Measurements from ENCODE around the gene AHDC1.
A peak's percentile ranks its signal among the peaks of the same experiment; 100 is the strongest.
"Not testable (repeated sequence)": the region's sequence is repeated elsewhere in the genome, so short reads cannot be mapped to it uniquely, and the experiment has no call there.

The AHDC1 gene

GRCh38 chr1:27548136-27548853 lies 55.6 kb downstream of the AHDC1 start:
- DNase-seq = no peak

GRCh38 chr1:27547220-27548116 lies 56.5 kb downstream of the AHDC1 start:
- no peak for DNase-seq

GRCh38 chr1:27545876-27546275 lies 58.1 kb downstream of the AHDC1 start:
- DNase-seq = no peak

GRCh38 chr1:27545271-27545670 lies 58.7 kb downstream of the AHDC1 start:
- DNase-seq = no peak

- DNase-seq = no peak
These were observed 59.1 kb downstream of the AHDC1 start for GRCh38 chr1:27544834-27545233.

GRCh38 chr1:27543284-27543683 lies 60.7 kb downstream of the AHDC1 start:
- DNase-seq = no peak

- peak; percentile 64 for DNase-seq
These were observed 61.3 kb downstream of the AHDC1 start for GRCh38 chr1:27542463-27543273.

GRCh38 chr1:27539901-27540861 lies 63.8 kb downstream of the AHDC1 start:
- no peak for DNase-seq

GRCh38 chr1:27538793-27539192 lies 65.2 kb downstream of the AHDC1 start:
- DNase-seq = no peak

- not testable (repeated sequence) for DNase-seq
These were observed 65.7 kb downstream of the AHDC1 start for GRCh38 chr1:27538305-27538676.

GRCh38 chr1:27536767-27537166 lies 67.2 kb downstream of the AHDC1 start:
- no peak for DNase-seq

GRCh38 chr1:27536010-27536757 lies 67.8 kb downstream of the AHDC1 start:
- DNase-seq = no peak

- DNase-seq = no peak
These were observed 68.6 kb downstream of the AHDC1 start for GRCh38 chr1:27535386-27535785.

GRCh38 chr1:27531959-27532685 lies 71.8 kb downstream of the AHDC1 start:
- DNase-seq = no peak

- no peak for DNase-seq
These were observed 73.8 kb downstream of the AHDC1 start for GRCh38 chr1:27530192-27530591.

GRCh38 chr1:27529704-27530018 lies 74.3 kb downstream of the AHDC1 start:
- DNase-seq = no peak

GRCh38 chr1:27528818-27529703 lies 74.9 kb downstream of the AHDC1 start:
- DNase-seq = no peak

GRCh38 chr1:27527890-27528817 lies 75.8 kb downstream of the AHDC1 start:
- DNase-seq = peak; percentile 45

Measured in stimulated activated CD8-positive, alpha-beta memory T cell treated with anti-CD3 and anti-CD28 coated beads, Interleukin-4, amount 100 ng/mL, for 48 hours (primary cell).